Measurements from ENCODE around the gene ENDOV.

- no peak for TF ChIP-seq FOXM1 (IDR thresholded peaks at IDR 0.05; ENCODE audit: borderline replicate concordance)
- no peak for TF ChIP-seq L3MBTL2 (conservative IDR thresholded peaks at IDR 0.05)
- no peak for TF ChIP-seq FOXA1 (IDR thresholded peaks at IDR 0.05)
- TF ChIP-seq TARDBP (IDR thresholded peaks at IDR 0.05): no peak
- no peak for TF ChIP-seq SP1 (IDR thresholded peaks at IDR 0.05)
- no peak for TF ChIP-seq NFRKB (IDR thresholded peaks at IDR 0.05)
- TF ChIP-seq BHLHE40 (IDR thresholded peaks at IDR 0.05; ENCODE audit: borderline replicate concordance): no peak
- TF ChIP-seq ZNF384 (IDR thresholded peaks at IDR 0.05): no peak
- no peak for TF ChIP-seq SUZ12 (IDR thresholded peaks at IDR 0.05)
- TF ChIP-seq ARNT (IDR thresholded peaks at IDR 0.05): no peak
- no peak for TF ChIP-seq HDGF (IDR thresholded peaks at IDR 0.05; ENCODE audit: borderline replicate concordance)
Measured at GRCh38 chr17:80449194-80449929, 34.4 kb downstream of the ENDOV start.
